ENCODE measurements around the gene SPAG16.

The SPAG16 gene

DNA sequence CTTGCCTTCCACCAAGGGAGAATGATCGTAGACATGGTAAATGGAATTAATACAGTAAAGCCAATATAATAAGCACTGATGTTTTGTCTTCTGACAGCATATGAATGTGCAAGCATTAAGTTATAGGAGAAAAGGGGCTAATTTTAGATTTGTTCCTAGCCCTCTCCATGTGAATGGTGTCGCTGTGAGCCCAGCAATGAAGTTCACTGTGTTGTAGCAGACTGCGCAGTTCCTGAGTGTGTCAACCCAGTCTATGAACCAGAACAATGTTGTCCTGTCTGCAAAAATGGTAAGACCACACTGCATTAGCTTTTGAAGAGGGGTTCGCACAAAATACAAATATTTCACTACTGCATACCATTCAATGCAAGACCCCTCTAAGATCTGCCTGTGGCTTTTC, 1152.2 kb downstream of the SPAG16 start:
- DNase-seq, result no peak

DNA sequence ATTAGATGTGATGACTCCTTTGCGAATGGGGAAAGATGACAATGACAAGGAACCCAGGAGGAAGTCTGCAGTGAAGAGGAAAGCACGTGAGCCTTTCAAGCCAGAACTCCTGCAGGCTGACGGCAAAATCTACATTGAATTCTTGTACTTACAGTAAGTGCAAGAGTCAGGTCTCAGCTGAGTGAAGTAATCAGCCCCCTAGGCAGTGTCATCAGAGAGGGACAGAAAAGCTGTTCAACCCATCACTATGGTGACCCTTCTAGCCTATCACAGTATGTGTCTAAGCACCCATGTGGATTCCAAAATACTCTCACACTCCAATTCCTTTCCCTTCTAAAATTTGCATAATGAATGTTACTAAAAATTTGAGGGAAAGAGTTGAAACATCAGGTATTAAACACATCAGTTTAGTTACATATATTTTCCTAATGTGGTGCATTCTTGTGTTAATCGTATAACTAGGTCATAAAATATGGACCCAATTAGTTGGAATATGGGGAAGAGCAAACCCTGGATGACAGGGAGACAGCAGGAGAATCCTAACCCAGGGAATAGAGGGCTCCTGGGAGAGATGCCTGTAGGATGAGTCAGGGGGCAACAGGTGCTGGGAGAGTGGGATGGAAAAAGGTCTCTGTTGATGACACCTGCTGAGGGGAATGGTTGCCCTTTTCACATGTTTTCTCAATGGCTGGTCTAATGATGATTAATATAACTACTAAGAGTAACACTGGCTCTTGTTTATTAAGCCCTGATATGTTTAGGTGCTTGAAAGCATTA, 1166.0 kb downstream of the SPAG16 start:
- no peak for DNase-seq

DNA sequence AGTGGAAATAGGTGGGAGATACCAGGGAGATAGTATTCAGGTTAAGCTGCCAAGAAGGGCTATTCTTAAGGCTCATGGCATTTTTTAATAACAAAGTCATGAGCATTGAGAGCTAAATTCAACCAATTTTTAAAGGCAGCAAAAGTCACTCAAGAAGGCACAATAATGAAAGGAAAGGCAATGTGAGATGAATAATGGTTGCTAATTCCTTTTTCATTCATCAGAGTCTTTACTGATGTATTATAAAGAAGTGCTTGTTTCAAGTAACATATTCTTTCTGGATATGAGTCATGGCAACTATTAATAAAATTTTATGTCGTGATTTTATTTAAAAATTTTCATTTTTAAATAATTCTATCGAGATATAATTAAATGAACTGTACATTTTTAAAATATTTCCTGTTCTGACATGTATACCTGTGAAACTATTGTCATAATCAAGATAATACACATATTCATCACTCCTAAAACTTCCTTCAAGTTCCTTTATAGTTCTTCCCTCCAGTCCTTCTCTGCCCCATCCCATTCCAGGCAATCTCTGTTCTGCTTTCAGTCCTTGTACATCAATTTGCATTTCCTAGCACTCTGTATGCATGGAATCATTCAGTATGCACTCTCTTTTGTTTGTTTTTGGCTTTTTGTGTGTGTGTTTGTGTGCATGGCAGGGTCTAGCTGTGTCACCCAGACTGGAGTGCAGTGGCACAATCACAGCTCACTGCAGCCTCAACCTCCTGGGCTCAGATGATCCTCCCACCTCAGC, 1167.4 kb downstream of the SPAG16 start:
- DNase-seq, result no peak
